ENCODE measurements around the gene CEBPB.

CEBPB gene

DNA sequence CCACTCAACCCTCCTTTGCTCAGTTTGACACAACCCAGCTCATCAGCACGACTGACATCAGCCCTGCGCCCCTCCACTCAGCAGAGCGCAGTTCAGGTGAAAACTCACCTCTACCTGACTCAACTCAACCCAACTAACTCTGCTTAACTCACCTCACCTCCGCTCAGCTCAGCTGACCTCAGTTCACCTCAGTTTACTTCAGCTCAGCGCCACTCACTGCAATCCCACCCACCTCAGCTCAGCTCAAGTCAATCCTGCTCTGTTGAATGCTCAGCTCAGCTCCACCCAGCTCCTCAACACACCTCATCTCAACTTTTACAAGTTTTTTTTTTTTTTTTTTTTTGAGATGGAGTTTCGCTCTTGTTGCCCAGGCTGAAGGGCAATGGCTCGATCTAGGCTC lies 39.6 kb downstream of the CEBPB start:
- no peak for DNase-seq (ENCODE audit: low read depth)

DNA sequence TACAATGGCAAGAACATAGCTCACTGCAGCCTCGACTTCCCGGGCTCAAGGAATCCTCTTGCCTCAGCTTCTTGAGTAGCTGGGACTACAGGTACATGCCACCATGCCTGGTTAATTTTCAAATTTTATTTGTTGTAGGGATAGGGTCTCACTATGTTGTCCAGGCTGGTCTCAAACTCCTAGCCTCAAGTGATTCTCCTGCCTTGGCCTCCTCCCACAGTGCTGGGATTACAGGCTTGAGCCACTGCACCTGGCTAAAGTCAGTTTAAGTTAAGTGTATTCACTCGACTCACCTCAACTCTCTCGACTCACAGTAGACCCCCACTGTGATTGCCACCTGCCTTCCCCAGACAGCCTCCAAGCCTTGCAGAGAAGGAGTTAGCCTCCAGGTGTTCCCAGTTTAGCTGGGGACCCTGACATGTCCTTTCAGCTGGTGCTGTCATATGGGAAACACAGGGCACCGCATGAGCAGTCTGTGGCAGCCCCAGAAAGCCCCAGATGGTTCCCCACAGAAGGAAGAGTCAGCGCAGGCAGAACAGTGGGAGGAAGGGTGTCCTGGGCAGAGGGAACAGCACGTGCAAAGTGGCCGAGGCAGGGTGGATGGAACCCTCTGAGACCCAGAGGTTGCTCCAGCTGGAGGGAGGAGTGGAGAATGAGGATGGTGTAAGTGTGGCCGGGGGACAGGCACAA lies 40.4 kb downstream of the CEBPB start:
- no peak for DNase-seq (ENCODE audit: low read depth)

DNA sequence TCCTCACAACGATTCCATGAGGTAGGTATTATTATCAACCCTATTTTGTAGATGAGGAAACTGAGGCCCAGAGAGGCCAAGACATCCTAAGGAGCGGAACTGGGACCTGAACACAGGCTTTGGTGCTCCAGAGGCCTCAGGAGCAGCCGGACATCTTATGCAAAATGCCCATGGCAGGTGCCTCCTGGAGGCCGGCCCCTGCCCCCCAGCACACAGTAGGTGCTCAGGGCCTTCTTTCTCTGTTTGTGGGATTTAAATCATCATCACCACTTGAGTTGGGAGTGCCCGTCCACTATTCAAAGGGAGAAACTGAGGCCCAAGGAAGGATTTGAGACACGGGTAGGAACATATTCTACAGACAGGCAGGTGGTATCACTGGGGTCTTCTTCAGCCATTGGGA lies 41.2 kb downstream of the CEBPB start:
- DNase-seq (ENCODE audit: low read depth): no peak

DNA sequence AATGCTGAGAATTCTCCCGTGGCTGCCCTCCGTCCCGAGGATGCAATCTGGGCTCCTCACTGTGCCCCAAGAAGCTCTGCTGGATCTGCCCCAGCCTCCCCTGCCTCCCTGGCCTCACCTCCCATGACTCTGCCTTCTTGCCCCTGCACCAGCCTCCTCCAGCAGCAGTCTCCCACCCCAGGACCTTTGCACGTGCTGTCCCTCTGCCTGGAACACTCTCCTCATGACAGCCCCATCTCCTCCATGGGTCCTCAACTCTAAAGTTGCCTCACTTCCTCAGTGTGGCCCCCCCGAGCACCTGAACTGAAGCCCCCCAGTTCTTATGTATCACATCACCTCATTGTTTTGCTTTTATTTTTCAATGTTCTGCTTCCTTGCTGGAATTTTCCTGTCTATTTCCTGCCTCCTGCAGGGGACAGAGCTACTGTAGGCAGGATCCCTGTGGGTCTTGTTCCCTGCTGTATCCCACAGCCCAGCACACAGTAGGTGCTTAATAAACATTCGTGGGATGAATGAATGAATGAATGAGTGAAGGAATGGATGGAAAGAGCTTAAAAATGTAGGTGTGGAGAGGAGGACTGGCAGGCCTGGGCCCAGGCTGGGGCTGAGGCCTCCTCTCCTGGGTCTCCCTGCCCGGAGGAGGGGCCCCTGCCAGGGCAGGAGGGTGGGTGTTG lies 42.2 kb downstream of the CEBPB start:
- no peak for DNase-seq (ENCODE audit: low read depth)

DNA sequence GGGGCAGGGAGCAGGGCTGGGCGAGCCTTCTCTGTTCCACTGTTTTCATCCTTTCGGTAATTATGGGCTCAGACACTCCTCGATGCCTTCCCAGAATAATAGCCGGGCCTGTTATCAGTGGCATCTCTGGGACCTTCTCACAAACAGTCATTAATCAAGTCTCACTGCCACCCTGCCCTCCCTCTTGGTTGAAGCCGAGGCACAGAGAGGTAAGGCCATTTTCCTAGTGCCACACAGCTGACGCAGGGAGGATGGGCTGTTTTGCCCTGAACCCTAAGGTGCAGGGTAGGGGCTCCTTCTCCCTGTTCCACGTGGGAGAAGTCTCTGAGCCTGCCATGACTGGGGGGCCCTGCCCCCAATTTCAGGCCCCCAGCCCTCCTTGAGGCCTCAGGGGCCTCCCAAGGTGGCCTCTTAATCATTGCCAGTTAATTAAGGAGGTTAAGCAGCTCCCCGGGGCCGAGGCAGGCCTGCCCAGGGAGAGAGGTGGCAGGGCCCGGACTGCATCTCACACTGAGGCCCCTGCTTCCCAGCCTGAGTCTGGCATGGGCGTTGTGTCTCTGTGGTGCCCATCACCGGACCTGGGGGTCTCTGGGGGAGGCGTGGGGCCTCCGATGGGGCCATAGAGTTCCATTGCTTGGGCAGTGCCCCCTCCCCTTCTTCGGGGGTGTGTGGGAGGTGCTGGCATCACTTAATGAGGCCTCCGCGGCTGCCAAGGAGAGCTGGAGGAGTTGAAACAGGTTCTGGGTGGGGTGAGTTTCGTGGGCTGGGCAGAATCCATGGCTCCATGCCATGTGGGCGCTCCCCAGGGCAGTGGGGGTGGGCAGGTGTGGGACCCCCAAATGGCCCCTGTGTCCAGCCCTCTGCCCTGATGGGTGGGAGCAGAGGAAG lies 42.9 kb downstream of the CEBPB start:
- no peak for DNase-seq (ENCODE audit: low read depth)

DNA sequence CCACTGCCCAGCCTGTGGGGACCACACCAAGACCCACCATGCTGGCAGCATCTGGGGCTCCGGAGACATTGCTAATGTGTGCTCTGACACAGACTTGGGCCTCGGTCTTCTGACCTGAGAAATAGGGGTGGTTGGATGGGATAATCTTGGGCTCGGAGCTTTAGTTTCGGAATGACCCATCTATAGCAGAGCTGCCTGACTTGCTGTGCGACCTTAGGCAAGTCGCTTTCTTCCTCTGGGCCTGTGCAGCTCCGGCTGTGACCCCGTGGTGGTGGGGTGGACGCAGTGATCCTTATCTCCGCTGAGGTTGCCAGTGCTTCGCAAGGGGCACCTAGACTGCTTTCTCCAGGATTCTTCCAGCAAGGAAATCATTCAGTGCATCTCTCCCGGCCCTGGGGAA lies 43.7 kb downstream of the CEBPB start:
- DNase-seq (ENCODE audit: low read depth): no peak

DNA sequence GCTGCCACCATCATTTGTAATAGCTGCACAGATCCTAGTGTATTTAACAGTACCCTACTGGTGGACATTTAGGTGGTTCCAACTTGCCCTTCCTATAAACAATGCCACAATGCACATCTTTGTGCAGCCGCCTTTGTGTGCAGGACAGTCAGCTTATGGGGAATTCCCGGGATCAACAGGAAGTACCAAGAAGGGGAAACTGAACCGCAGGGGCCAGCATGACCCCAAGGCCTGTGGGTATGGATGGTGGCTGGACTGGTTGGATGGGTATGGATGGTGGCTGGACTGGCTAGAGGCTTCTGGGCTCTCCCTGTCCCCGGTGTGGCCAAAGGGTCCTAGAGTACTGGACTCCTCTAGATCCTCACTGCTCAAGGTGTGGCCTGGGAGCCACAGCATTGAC lies 46.7 kb downstream of the CEBPB start:
- DNase-seq (ENCODE audit: low read depth): no peak

DNA sequence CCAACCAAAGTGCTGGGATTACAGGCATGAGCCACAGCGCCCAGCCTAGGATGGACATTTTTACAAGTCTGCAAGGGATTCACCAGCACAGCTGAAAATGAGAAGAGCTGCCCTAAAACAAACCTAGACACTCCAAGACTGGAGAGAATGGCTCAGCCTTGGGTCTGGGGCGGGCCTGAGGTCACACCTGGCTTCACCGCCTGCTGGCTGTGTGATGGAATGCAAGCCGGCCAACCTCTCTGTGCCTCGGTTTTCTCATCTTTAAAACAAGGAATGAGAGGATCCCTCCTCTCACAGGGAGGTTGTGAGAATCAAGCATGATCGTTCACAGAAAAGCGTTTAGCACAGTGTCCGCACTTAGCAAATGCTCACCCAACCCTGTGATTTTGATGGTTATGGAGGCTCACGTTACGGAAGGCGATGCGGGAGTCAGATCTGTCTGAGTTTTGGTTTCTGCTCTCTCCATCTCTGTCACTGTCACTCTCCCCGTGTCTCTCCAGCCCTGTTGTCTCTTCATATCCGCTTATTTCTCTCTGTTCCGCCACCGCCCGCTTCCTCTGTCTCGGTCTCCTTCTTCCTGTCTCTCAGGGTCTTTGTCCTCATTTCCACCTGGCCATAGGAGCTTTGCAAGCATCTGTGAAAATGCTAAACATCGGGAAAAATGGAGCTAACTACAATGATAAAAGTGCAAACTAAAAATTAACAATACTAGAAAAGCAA lies 47.6 kb downstream of the CEBPB start:
- DNase-seq (ENCODE audit: low read depth): no peak

DNA sequence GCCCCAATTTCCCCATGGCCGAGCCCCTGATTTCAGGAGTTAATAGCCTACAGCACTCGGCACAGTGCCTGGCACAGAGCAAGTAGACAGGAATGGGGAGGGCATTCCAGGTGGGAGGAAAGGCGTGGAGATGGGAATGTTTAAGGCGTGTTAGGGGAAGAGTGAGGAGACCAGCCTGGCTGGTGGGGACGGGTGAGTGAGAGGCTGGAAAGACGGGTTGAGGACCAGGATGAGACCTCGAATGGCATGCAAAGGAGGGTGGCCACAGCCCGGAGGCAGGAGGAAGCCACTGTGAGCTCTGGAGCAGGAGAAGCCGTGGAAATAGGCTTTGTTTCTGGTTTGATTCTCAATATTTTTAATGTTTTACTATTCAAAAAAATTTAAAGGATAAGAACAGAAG lies 49.5 kb downstream of the CEBPB start:
- DNase-seq (ENCODE audit: low read depth): no peak

DNA sequence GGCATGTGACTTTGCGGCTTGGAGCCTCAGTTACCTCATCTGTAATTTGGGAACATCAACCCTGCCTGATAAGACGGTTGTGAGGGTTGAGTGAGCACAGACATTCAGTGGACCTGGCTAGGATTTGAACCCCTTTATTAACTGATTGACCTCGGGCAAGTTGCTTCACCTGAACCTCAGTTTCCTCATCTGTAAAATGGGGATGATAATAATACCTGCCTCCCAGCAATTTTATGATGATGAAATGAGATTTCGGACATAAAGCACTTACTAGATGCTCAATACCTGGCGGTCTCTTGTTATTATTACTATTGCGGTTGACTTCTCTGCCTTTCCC lies 51.5 kb downstream of the CEBPB start:
- DNase-seq (ENCODE audit: low read depth): no peak
